Activated naive CD4-positive, alpha-beta T cell treated with anti-CD3 and anti-CD28 coated beads, Interleukin-2, amount 10 ng/mL, durations not matched to agents 7 days and 5 days (primary cell): Measurements from ENCODE around the gene MRPL21.
A peak's percentile ranks its signal among the peaks of the same experiment; 100 is the strongest.
"Not testable (repeated sequence)": the region's sequence is repeated elsewhere in the genome, so short reads cannot be mapped to it uniquely, and the experiment has no call there.

ENCODE experiments used
- CTCF ChIA-PET: fragments of 350-600 bp; sonication (Branson Sonifier 250); formaldehyde crosslinking; loops from one replicate; lab custom pipeline; 2021; ENCODE audit warnings: antibody characterized with exemption; lab: Charles Lee
- DNase-seq: peaks from one replicate; pipeline ENCODE4 v3.0.0-alpha.2; 2020
- H3K27ac Mint-ChIP-seq: one replicate; pipeline ENCODE4 v1.8.0; 2021; ENCODE audit warnings: mild to moderate bottlenecking, moderate library complexity, mixed read lengths
- H3K27me3 Mint-ChIP-seq: one replicate; pipeline ENCODE4 v1.8.0; 2021; ENCODE audit warnings: mild to moderate bottlenecking, mixed read lengths
- H3K36me3 Mint-ChIP-seq: one replicate; pipeline ENCODE4 v1.8.0; 2021; ENCODE audit warnings: mixed read lengths
- H3K4me1 Mint-ChIP-seq: one replicate; pipeline ENCODE4 v1.8.0; 2021; ENCODE audit warnings: mixed read lengths
- H3K4me3 Mint-ChIP-seq: one replicate; pipeline ENCODE4 v1.8.0; 2021; ENCODE audit warnings: mild to moderate bottlenecking, moderate library complexity, mixed read lengths
- H3K9me3 Mint-ChIP-seq: one replicate; pipeline ENCODE4 v1.8.0; 2021; ENCODE audit warnings: mixed read lengths

MRPL21 gene

DNA sequence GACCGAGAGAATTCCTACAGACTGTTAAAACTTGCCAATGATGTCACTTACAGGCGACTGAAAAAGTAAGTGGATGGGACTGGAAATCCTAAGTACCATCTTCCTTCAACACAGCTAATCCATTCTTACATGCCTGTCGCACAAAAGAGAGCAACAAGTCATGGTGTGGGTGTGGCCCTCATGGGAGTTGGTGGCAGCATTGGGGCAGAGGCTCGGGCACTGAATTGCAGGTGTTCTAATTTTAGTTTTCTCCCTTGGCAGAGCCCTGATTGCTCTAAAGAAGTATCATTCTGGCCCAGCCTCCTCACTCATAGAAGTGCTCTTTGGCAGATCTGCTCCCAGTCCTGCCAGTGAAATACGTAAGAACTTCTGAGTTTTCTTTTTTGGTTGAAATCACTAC is 4.6 kb upstream of the MRPL21 start:
- Mint-ChIP-seq H3K36me3 (peaks cover 34% of the 10 kb centered on the region), H3K27me3 (no peaks in the 10 kb centered on the region), H3K4me3 (no peak overlapping the region), H3K27ac (peak overlapping the region; percentile 19), H3K4me1 (peaks cover 26% of the 10 kb centered on the region), H3K9me3 (no peaks in the 10 kb centered on the region)
- CTCF ChIA-PET, result no interaction called here
- DNase-seq, result no peak

DNA sequence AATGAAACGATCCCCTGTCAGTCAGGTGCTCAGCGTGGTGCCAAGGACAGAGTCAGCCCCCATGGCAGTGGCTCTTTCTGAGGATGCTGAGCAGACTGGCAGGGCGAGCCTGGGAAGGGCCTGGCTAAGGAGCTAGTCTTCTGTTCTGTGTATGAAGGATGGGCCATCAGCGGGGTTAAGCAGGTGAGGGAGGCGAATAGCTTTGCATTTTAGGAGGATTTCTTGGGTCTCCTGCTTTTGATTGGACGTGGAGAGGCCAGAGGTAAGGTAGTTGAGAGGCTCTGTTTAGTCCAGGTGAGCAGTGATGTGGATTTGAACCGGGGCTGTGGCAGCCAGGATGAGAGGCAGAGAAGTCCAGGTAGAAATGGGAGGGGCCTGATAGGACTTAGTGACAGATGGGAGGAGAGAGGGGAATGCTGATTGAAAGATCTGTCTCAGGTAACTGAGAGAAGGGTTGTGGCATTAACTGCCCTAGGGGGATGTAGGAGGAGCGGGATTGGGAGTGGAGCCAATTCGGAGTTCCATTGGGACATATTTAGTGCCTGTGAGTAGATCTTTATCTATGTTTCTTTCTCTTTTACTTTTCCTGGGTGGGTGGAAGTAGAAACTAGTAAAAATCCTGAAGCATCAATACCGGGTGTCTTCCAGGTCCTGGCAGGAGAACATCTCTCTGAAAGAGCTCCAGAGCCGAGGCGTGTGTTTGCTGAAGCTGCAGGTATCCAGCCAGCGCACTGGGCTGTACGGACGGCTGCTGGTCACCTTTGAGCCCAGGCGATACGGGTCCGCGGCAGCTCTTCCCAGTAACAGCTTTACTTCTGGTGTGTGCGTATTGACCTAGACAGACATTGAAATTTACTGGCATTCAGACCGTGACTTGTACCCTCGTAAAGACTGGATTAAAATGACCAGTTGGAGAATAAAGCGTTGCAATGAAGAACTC is 2.1 kb upstream of the MRPL21 start:
- CTCF ChIA-PET, result no interaction called here
- Mint-ChIP-seq H3K36me3 (peaks cover 21% of the 10 kb centered on the region), H3K27ac (no peak overlapping the region), H3K4me1 (peaks cover 44% of the 10 kb centered on the region), H3K9me3 (no peaks in the 10 kb centered on the region), H3K27me3 (no peaks in the 10 kb centered on the region), H3K4me3 (peak overlapping the region; percentile 96)
- no peak for DNase-seq

DNA sequence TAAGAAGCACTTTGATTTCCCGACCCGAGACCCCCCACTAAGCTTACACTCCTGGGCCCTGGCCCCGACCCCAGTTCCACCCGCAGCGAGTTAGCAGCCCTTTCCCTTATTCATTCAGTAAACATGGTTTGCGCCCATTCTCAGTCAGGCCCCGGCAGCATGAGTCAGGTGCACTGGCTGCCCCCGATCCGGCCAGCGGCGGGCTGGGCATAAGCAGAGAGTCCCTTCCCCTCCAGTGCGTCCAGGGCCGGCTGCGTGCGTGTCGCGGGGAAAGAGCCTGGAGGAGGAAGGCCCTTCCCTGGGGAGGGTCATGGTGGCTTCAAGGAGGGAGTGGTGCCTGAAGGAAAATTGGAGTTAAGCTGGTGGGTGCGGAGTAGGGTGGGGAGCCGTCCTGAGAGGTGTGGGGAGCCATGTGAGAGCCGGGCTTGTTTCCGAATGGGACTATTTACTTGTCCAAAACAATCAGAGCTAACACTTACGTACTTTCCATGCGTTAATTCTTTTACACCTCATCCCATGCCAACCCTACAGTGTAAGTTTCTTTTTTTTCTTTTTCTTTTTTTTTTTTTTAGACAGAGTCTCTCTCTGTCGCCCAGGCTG is 716 bp upstream of the MRPL21 start:
- CTCF ChIA-PET, result no interaction called here
- no peaks in the 10 kb centered on the region for H3K27me3 Mint-ChIP-seq
- no peaks in the 10 kb centered on the region for H3K9me3 Mint-ChIP-seq
- H3K27ac Mint-ChIP-seq, result peak overlapping the region; percentile 91
- H3K4me1 Mint-ChIP-seq, result peaks cover 47% of the 10 kb centered on the region
- peak overlapping the region; percentile 96 for H3K4me3 Mint-ChIP-seq
- peak; percentile 47 for DNase-seq
- H3K36me3 Mint-ChIP-seq, result peaks cover 20% of the 10 kb centered on the region

DNA sequence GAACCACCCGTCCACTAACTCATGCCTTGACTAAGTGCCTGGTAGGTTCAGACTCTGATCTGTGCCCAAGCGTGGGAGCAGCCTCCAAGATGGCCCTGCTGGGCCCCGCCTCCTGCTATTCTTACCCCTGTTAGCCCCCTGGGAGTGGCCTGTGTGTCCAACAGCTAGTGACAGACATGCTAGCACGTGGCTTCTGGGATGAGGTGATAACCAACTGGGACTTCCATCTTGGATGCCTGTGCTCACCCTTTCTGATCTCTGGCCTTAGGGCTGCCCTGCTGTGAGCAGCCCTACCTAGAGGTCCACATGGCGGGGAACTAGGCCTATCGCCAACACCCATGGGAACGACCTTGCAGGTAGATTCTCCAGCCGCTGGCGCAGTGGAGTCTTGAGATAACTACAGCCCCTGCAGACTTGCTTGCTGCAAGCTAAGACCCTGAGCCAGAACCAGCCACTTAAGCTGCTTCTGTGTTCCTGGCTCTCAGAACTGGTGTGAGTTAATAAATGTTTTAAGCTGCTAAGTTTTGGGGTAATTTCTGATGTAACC is 2.7 kb downstream of the MRPL21 start:
- Mint-ChIP-seq H3K4me3 (no peak overlapping the region), H3K36me3 (peaks cover 28% of the 10 kb centered on the region), H3K4me1 (peaks cover 43% of the 10 kb centered on the region), H3K9me3 (no peaks in the 10 kb centered on the region), H3K27me3 (no peaks in the 10 kb centered on the region), H3K27ac (no peak overlapping the region)
- DNase-seq, result no peak
- CTCF ChIA-PET, result no interaction called here

DNA sequence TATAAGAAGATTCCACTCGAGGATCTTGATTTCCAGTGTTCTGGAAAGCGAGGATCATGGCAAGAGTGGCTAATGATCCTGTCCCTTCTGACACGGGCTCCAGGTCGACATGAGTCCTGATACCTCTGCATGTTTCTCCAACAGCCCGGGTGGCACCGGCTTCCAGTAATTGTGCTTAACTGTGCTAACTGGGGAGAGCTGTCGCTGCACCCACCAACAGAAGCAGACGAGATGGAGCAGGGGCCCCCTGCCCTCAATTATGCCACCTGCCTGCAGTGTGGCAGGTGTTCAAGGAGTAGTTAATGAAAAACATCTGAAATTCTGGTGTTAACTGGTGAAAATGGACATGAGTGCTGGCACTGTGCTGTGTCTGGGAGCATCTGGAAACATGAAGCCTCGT is 6.2 kb downstream of the MRPL21 start:
- Mint-ChIP-seq H3K36me3 (peaks cover 39% of the 10 kb centered on the region), H3K27ac (no peak overlapping the region), H3K4me3 (no peak overlapping the region), H3K9me3 (no peaks in the 10 kb centered on the region), H3K4me1 (peaks cover 12% of the 10 kb centered on the region), H3K27me3 (no peaks in the 10 kb centered on the region)
- DNase-seq, result no peak
- CTCF ChIA-PET, result no interaction called here

DNA sequence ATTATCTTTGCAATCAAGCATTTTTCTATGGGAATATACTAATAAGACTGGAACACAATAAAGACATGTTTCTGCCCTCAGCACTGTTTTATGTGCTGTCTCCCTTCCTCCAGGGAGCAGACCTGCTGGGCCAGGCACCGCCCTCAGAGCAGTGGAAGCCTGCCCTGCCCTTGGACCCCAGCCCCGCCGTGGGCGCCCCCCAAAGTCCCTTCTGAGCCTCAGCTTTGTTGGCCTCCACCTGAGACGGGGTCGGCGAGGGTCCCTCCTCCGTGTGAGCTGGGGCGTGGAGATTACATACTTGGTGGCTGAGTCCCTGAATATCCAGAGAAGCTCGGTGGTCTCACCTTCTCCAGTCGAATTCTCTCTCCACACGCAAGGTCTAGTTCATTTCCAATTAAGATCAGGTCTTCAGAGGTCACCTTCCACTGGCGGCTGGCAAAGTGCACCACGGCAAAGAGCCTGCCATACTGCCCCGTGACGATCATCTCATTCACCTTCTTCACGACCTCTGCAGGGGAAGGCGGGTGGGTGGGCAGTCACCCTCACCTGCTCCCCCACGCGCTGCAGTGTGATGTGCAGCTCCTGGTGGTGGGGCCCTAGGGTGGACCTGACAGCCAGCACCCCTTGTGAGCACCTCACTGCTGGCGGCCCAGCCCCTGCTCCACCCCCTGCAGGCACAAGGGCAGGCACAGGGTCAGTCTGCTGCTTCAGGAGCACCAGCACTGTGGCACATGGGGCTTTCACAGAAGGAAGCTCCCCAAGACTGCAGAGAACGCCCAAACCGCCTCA is 7.3 kb downstream of the MRPL21 start:
- no peak overlapping the region for H3K4me3 Mint-ChIP-seq
- H3K36me3 Mint-ChIP-seq, result peaks cover 41% of the 10 kb centered on the region
- H3K27ac Mint-ChIP-seq, result no peak overlapping the region
- H3K27me3 Mint-ChIP-seq, result no peaks in the 10 kb centered on the region
- DNase-seq, result no peak
- peaks cover 3% of the 10 kb centered on the region for H3K4me1 Mint-ChIP-seq
- CTCF ChIA-PET, result no interaction called here
- H3K9me3 Mint-ChIP-seq, result no peaks in the 10 kb centered on the region

DNA sequence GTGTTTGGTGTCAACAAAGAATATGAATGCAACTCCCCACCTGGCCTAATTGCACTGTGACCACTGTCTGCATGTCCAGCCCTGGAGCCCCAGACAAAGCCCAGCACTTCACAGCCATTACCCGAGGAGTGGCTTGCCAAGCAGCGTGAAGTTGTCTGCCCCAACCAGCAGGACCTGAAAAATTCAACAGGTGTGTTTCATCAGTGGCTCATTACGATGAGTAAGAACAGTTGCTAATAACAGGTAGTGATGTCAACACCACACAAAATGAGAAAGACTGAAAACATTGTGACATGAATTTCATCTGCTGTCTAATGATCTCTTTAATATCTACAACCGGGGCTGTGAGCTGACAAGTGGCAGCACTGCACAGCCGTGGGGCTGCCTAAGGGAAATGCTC is 10.3 kb downstream of the MRPL21 start:
- H3K27me3 Mint-ChIP-seq, result no peaks in the 10 kb centered on the region
- H3K27ac Mint-ChIP-seq, result no peak overlapping the region
- CTCF ChIA-PET, result no interaction called here
- no peak overlapping the region for H3K4me3 Mint-ChIP-seq
- peaks cover 41% of the 10 kb centered on the region for H3K36me3 Mint-ChIP-seq
- H3K9me3 Mint-ChIP-seq, result no peaks in the 10 kb centered on the region
- DNase-seq, result no peak
- H3K4me1 Mint-ChIP-seq, result no peaks in the 10 kb centered on the region

DNA sequence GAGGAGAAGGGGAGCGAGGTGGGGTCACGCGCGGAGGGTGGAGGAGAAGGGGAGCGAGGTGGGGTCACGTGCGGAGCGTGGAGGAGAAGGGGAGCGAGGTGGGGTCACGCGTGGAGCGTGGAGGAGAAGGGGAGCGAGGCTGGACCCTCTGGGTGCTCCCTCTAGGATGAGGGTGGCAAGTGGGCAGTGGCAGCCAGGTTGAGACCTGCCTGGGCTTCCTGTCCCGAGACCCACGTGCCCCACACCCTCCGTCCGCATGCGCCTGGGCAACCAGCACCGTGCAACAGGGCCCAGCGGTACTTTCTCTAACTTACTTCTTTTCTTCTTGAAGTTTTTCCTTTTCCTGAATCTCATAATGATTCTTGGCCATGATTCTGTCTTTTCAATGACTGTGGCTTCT is 11.1 kb downstream of the MRPL21 start:
- H3K36me3 Mint-ChIP-seq, result peaks cover 36% of the 10 kb centered on the region
- CTCF ChIA-PET, result no interaction called here
- no peak overlapping the region for H3K4me3 Mint-ChIP-seq
- no peaks in the 10 kb centered on the region for H3K27me3 Mint-ChIP-seq
- H3K4me1 Mint-ChIP-seq, result no peaks in the 10 kb centered on the region
- H3K27ac Mint-ChIP-seq, result no peak overlapping the region
- DNase-seq, result no peak
- no peaks in the 10 kb centered on the region for H3K9me3 Mint-ChIP-seq

DNA sequence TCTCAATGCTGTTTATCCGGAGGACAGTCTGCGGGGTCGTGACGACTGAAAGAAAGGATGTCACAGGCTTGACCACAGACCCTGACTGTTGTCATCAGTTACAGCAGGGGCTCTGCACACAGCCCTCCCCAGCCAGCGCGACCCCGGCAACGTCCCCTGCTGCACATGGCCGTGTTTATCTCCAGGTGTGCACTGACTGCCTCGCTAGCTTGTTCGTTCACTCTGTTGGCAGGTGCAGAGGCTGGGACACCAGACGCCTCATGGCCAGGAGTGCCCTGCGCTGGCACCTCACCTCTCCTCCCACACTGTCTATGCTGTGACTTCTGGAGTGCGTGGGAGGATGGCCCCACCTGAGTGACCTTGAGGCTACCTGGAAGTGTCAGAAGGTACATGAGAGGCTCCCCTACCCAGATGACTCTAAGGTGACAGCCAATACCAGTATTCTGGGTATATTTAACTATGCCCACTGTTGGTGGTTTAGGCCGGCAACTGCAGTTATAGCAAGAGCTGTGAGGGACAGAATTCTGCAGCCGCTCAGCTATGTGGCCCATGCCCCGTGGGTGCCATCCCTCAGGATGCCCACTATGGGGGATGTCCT is 12.2 kb downstream of the MRPL21 start:
- Mint-ChIP-seq H3K4me3 (no peak overlapping the region), H3K27me3 (no peaks in the 10 kb centered on the region), H3K36me3 (peaks cover 32% of the 10 kb centered on the region), H3K9me3 (no peaks in the 10 kb centered on the region), H3K27ac (no peak overlapping the region), H3K4me1 (no peaks in the 10 kb centered on the region)
- CTCF ChIA-PET, result no interaction called here
- no peak for DNase-seq

DNA sequence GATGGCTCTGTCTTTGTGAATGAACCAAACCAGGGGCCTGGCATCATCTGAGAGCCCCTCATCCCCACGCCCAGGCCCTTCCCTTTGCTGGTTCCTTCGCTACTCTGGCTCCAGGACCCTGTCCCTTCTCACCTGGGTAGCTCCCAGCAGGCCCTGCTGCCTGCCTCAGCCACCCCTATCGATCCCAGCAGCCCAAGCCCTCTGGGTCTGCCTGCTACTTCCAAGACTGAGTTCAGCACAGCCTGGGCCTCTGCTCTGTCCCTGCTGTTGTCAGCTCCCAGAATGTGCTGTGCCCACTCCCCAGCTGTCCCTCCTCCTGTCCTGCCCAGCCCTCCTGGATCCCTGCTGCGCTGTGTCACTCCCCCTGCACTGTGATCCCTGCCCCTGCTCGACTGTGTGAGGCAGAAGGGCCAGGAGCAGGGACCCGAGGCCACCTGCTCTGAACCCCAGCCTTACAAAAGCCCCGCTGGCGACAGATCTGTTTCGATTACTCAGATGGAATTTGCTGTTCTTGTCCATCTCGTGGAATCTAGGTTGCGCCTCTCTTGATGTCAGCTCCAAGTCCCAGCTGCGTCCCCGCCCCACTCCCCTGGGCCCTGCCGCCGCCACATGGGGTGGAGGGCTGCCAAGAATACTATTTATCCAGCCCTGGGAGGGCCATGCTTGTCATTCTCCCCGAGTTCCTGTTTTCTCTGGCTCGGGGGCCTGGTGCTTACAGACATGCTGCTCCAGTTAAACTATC is 13.0 kb downstream of the MRPL21 start:
- CTCF ChIA-PET, result interaction anchor here (0.8 kb wide), 1 partner anchor 37 kb away, joined by 3 read pairs; no protein-coding TSS in a partner anchor
- Mint-ChIP-seq H3K4me1 (no peaks in the 10 kb centered on the region), H3K36me3 (peaks cover 27% of the 10 kb centered on the region), H3K4me3 (no peak overlapping the region), H3K27ac (no peak overlapping the region), H3K27me3 (no peaks in the 10 kb centered on the region), H3K9me3 (no peaks in the 10 kb centered on the region)
- no peak for DNase-seq

DNA sequence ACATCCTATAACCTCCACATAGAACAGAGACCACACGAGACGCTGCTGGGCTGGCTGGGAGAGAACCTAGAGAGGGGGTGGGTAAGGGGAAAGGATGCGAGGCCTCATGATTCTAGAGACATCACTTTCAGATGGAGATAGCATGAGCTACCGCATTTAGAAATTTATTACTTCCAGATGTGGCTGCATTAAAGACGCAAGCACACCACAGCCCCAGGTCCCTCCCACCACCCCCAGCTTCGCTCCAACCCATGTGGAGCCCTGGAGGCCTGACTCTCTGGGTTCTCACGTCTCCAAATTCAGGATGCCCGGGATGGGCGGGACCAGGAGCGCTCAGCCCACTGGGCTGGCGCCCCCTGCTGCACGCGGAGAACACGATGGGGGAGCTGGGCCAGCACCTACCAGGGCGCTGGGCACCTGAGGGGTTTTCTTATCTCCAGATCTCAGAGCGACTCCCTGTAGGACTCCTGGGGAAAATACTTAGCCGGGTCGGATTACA is 13.6 kb downstream of the MRPL21 start:
- no peak for DNase-seq
- H3K27ac Mint-ChIP-seq, result no peak overlapping the region

DNA sequence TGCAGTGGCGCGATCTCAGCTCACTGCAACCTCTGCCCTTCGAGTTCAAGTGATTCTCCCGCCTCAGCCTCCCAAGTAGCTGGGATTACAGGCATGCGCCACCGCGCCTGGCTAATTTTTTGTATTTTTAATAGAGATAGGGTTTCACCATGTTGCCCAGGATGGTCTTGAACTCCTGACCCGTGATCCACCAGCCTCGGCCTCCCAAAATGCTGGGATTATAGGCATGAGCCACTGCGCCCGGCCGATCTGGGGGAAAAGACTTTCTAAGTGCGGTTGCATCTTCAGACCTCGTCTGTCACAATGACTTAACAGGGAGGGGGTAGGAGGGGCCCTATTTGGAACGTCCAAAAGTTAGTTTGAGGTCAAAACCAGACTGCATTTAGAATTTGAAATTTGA is 18.8 kb downstream of the MRPL21 start:
- H3K27me3 Mint-ChIP-seq, H3K36me3 Mint-ChIP-seq, H3K4me1 Mint-ChIP-seq, H3K4me3 Mint-ChIP-seq, H3K27ac Mint-ChIP-seq, H3K9me3 Mint-ChIP-seq, DNase-seq, CTCF ChIA-PET: not testable (repeated sequence)

More for the DNA sequence above, 13.6 kb downstream of the MRPL21 start:
- CTCF ChIA-PET, result interaction anchor here (0.8 kb wide), 1 partner anchor 37 kb away, joined by 3 read pairs; no protein-coding TSS in a partner anchor
- Mint-ChIP-seq H3K36me3 (peaks cover 27% of the 10 kb centered on the region), H3K4me3 (no peak overlapping the region), H3K9me3 (no peaks in the 10 kb centered on the region), H3K4me1 (no peaks in the 10 kb centered on the region), H3K27me3 (no peaks in the 10 kb centered on the region)

DNA sequence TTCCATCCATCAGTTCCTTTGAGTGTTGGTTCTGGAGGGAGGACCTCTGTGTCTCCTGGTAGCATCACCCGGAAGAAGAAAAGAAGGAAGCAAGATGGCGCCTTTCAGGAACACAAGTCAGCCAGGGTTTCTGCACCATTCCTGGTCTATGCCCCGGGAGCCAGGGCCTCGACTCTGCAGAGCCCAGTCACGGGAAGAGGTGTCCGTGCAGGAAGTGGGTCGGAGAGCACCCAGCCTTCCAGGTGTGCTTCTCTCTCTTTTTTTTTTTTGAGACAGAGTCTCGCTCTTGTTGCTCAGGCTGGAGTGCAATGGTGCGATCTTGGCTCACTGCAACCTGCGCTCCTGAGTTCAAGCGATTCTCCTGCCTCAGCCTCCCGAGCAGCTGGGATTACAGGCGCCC is 21.2 kb downstream of the MRPL21 start:
- Mint-ChIP-seq H3K9me3 (no peaks in the 10 kb centered on the region), H3K36me3 (peaks cover 4% of the 10 kb centered on the region), H3K4me1 (no peaks in the 10 kb centered on the region), H3K27me3 (no peaks in the 10 kb centered on the region), H3K27ac (no peak overlapping the region), H3K4me3 (no peak overlapping the region)
- CTCF ChIA-PET, result no interaction called here
- no peak for DNase-seq
